ENCODE data around the gene COLEC12. TPM values are rescaled to one million over a fixed set of nuclear protein-coding genes. Genes with fewer than 3 reads are reported as not detected.

The COLEC12 gene
- total and polyA plus RNA-seq, 2 experiments from 2014 or later = 23.2 to 28.3 TPM

GRCh38 chr18:306608-307255, 193.8 kb downstream of the COLEC12 start:
- DNase-seq (ENCODE audit: low spot score) = peak; percentile 16
- no peaks in the 10 kb centered on the region for H3K4me1 ChIP-seq (ENCODE audit: insufficient read depth)
- H3K9me3 ChIP-seq (ENCODE audit: low read depth) = no peaks in the 10 kb centered on the region
- peak overlapping the region; percentile 11 for H2AFZ ChIP-seq
- H3K27ac ChIP-seq = no peak overlapping the region
- 75% methylated on average over 7 of the region's 7 CpGs for WGBS (ENCODE audit: low lambda C conversion rate, missing lambda C conversion rate)
- H4K20me1 ChIP-seq (ENCODE audit: insufficient read depth, poor library complexity, severe bottlenecking) = no peaks in the 10 kb centered on the region
- no peaks in the 10 kb centered on the region for H3K9me2 ChIP-seq (replicated peaks; ENCODE audit: insufficient read depth)
- H3K27me3 ChIP-seq = no peaks in the 10 kb centered on the region
- TF ChIP-seq, protein P1, sequence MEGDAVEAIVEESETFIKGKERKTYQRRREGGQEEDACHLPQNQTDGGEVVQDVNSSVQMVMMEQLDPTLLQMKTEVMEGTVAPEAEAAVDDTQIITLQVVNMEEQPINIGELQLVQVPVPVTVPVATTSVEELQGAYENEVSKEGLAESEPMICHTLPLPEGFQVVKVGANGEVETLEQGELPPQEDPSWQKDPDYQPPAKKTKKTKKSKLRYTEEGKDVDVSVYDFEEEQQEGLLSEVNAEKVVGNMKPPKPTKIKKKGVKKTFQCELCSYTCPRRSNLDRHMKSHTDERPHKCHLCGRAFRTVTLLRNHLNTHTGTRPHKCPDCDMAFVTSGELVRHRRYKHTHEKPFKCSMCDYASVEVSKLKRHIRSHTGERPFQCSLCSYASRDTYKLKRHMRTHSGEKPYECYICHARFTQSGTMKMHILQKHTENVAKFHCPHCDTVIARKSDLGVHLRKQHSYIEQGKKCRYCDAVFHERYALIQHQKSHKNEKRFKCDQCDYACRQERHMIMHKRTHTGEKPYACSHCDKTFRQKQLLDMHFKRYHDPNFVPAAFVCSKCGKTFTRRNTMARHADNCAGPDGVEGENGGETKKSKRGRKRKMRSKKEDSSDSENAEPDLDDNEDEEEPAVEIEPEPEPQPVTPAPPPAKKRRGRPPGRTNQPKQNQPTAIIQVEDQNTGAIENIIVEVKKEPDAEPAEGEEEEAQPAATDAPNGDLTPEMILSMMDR (IDR thresholded peaks at IDR 0.05; ENCODE audit: poor library complexity) = no peak
- no peak for TF ChIP-seq EZH2 (IDR thresholded peaks at IDR 0.05; ENCODE audit: borderline replicate concordance)
- no peak for TF ChIP-seq EZH2phosphoT487 (IDR thresholded peaks at IDR 0.05; ENCODE audit: low read depth, severe bottlenecking, unreplicated experiment)
- H3K36me3 ChIP-seq (replicated peaks; ENCODE audit: insufficient read depth, low read depth) = no peaks in the 10 kb centered on the region
- H3K79me2 ChIP-seq = no peaks in the 10 kb centered on the region
- H3K4me3 ChIP-seq = no peak overlapping the region
- no peak overlapping the region for H3K4me2 ChIP-seq

DNA sequence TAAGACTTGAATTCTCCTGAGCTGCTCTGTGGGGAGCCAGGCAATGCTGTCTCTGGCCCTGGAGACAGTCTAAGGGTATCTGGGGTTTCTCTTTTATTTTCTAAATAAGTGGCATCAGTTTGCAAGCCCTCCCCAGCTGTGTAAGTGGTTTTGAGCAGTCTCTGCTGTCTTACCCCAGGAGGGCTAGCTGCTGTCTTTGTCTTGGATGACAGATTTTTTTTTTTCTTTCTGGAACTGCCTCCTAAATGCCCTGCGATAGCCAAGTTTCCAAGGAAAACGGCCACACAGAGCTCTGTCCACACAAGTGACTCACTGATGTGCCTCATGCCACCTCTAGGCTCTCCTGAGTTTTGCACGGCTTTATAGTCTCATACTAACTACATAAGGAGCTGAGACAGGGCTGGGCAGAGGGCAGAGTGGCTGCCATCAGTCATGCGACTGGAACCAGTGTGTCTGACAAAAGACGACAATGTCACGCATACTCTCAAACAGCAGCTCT, 195.4 kb downstream of the COLEC12 start:
- 77% methylated on average over 6 of the region's 6 CpGs for WGBS (ENCODE audit: low lambda C conversion rate, missing lambda C conversion rate)
- H2AFZ ChIP-seq = no peak overlapping the region
- H3K4me3 ChIP-seq = no peak overlapping the region
- TF ChIP-seq EZH2 (IDR thresholded peaks at IDR 0.05; ENCODE audit: borderline replicate concordance) (no peak), EZH2phosphoT487 (IDR thresholded peaks at IDR 0.05; ENCODE audit: low read depth, severe bottlenecking, unreplicated experiment) (no peak)
- TF ChIP-seq, protein P1 (IDR thresholded peaks at IDR 0.05; ENCODE audit: poor library complexity) = no peak
- no peak overlapping the region for H3K27ac ChIP-seq
- H3K4me1 ChIP-seq (ENCODE audit: insufficient read depth) = no peaks in the 10 kb centered on the region
- no peaks in the 10 kb centered on the region for H3K9me2 ChIP-seq (replicated peaks; ENCODE audit: insufficient read depth)
- no peaks in the 10 kb centered on the region for H3K79me2 ChIP-seq
- no peak overlapping the region for H3K4me2 ChIP-seq
- no peak for DNase-seq (ENCODE audit: low spot score)
- no peaks in the 10 kb centered on the region for H3K36me3 ChIP-seq (replicated peaks; ENCODE audit: insufficient read depth, low read depth)
- H3K9me3 ChIP-seq (ENCODE audit: low read depth) = no peaks in the 10 kb centered on the region
- no peaks in the 10 kb centered on the region for H4K20me1 ChIP-seq (ENCODE audit: insufficient read depth, poor library complexity, severe bottlenecking)
- no peaks in the 10 kb centered on the region for H3K27me3 ChIP-seq

DNA sequence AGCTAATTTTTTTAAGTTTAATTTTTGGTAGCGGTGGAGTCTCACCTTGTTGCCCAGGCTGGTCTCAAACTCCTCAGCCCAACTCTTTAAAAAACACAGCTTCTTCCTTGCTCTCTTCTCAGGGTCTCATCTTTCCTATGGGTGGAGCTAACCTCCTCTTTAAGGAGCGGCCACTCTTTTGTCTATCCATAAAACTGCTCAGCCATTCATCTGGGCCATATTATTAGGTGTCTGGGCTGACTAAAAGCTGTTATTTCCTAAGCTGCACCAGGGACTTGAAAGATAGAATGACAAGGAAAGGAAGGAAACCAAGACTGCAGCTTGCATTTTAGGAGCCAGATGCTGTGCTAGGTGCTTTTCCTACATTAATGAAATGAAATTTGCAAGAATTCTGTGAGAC, 196.9 kb downstream of the COLEC12 start:
- H3K36me3 ChIP-seq (replicated peaks; ENCODE audit: insufficient read depth, low read depth) = no peaks in the 10 kb centered on the region
- no peaks in the 10 kb centered on the region for H3K4me1 ChIP-seq (ENCODE audit: insufficient read depth)
- WGBS (ENCODE audit: low lambda C conversion rate, missing lambda C conversion rate) = 69% methylated on average over 2 of the region's 2 CpGs
- H2AFZ ChIP-seq = no peak overlapping the region
- no peaks in the 10 kb centered on the region for H3K9me3 ChIP-seq (ENCODE audit: low read depth)
- no peak for TF ChIP-seq EZH2 (IDR thresholded peaks at IDR 0.05; ENCODE audit: borderline replicate concordance)
- TF ChIP-seq, protein P1 (IDR thresholded peaks at IDR 0.05; ENCODE audit: poor library complexity) = no peak
- no peak for TF ChIP-seq EZH2phosphoT487 (IDR thresholded peaks at IDR 0.05; ENCODE audit: low read depth, severe bottlenecking, unreplicated experiment)
- no peaks in the 10 kb centered on the region for H3K27me3 ChIP-seq
- no peak overlapping the region for H3K4me3 ChIP-seq
- H3K9me2 ChIP-seq (replicated peaks; ENCODE audit: insufficient read depth) = no peaks in the 10 kb centered on the region
- H3K27ac ChIP-seq = no peak overlapping the region
- H3K79me2 ChIP-seq = no peaks in the 10 kb centered on the region
- H4K20me1 ChIP-seq (ENCODE audit: insufficient read depth, poor library complexity, severe bottlenecking) = no peaks in the 10 kb centered on the region
- no peak overlapping the region for H3K4me2 ChIP-seq
- DNase-seq (ENCODE audit: low spot score) = no peak
